DND-41 (cell line): ENCODE data around the gene INTS6L.

ENCODE experiments used
- ATAC-seq: fragments of 200-7000 bp; cut with Tn5 transposase; 3 replicates; pipeline ENCODE4 v1.9.1; 2021; ENCODE audit warnings: low read depth; ENCODE audit not compliant: insufficient read depth
- DNase-seq: peaks from one replicate; pipeline ENCODE4 v3.0.0-alpha.2; 2020
- H2AFZ ChIP-seq: 2 replicates; pipeline ENCODE4 v1.6.0; 2012; ENCODE audit warnings: low read depth, low read length
- H3K27ac ChIP-seq: 2 replicates; pipeline ENCODE4 v1.5.1; 2012; ENCODE audit warnings: low read length, inconsistent platforms
- H3K27me3 ChIP-seq: fragments of 200-600 bp; sonication (generic); 2 replicates; pipeline ENCODE4 v1.6.0; 2012; ENCODE audit warnings: low read length, mild to moderate bottlenecking, inconsistent platforms; ENCODE audit not compliant: insufficient read depth, poor library complexity
- H3K36me3 ChIP-seq: 2 replicates; pipeline ENCODE4 v1.5.1; 2012; ENCODE audit warnings: low read length, inconsistent platforms; ENCODE audit not compliant: insufficient read depth
- H3K4me1 ChIP-seq: 2 replicates; pipeline ENCODE4 v1.5.1; 2012; ENCODE audit warnings: mild to moderate bottlenecking, low read length; ENCODE audit not compliant: insufficient read depth
- H3K4me2 ChIP-seq: 2 replicates; pipeline ENCODE4 v1.6.0; 2012; ENCODE audit warnings: mild to moderate bottlenecking, moderate library complexity, low read length, inconsistent platforms; ENCODE audit not compliant: insufficient read depth
- H3K4me3 ChIP-seq, 2 experiments: fragments of 200-600 bp in 1 of 2; shearing (Covaris generic) in 1 of 2; 2 replicates each; pipeline ENCODE4 v1.5.1; 2012 to 2016; ENCODE audit warnings: inconsistent platforms in 2 of 2, low read length in 2 of 2, mild to moderate bottlenecking in 2 of 2, low read depth in 1 of 2, moderate library complexity in 1 of 2
- H3K79me2 ChIP-seq: 2 replicates; pipeline ENCODE4 v1.6.0; 2012; ENCODE audit warnings: low read length, inconsistent platforms; ENCODE audit not compliant: insufficient read depth
- H3K9ac ChIP-seq: 2 replicates; pipeline ENCODE4 v1.6.0; 2012; ENCODE audit warnings: low read depth, mild to moderate bottlenecking, inconsistent platforms, low read length, moderate library complexity
- H3K9me3 ChIP-seq: 2 replicates; pipeline ENCODE4 v1.5.1; 2012; ENCODE audit warnings: low read length, moderate library complexity, mild to moderate bottlenecking, inconsistent platforms; ENCODE audit not compliant: insufficient read depth, severe bottlenecking
- H4K20me1 ChIP-seq: 2 replicates; pipeline ENCODE4 v1.6.0; 2012; ENCODE audit warnings: low read length; ENCODE audit not compliant: insufficient read depth
- EZH2 ChIP-seq: IDR thresholded peaks from 3 replicates; pipeline ENCODE4 v1.6.1; 2012; ENCODE audit warnings: borderline replicate concordance, low read depth, mild to moderate bottlenecking, moderate library complexity, low read length, inconsistent platforms; ENCODE audit not compliant: severe bottlenecking
- TF ChIP-seq, protein P1 (sequence below): IDR thresholded peaks from 2 replicates; pipeline ENCODE4 v1.5.1; 2012; ENCODE audit warnings: borderline replicate concordance, low read length, moderate library complexity, mild to moderate bottlenecking; ENCODE audit not compliant: poor library complexity, severe bottlenecking; ENCODE audit errors: extremely low read depth

Gene INTS6L

DNA sequence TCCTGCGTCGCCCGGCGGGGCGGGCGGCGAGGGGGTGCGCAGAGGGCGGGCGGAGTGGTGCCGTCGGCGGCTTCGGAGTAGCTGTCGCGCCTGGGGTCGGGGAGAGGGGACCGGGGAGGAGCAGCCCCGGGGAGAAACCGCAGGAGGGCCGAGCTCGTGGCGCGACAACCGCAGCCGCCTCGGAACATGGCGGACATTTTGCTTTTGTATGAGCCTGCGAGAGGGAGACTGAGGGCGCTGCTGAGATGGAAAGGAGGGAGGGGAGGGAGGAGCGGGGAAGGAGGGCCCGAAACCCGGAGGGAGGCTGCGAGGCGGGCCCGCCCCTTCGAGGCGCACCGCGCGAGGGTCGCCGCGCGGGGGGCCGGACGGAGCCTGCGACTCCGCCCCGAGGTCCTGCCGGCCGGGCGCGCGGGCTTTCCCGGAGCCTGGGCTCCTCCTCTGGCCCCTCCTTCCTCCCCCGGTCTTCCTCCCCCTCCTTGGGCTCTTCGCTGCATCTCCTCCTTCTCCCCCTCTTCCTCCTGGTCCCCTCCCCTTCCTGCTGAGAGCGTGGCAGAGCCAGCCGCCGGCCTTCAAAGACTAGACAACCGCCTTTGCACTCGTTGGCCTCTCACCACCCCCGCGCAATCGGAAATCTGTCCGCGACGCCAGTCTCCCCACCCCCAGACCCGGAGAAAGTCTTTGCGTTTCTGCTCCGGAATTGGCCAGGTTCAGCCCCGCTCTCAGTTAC lies 1.1 kb downstream of the INTS6L start:
- Histone ChIP-seq H3K27ac (peak overlapping the region; percentile 92), H3K27me3 (no peaks in the 10 kb centered on the region), H3K4me3 (peak overlapping the region; percentile 63 to 73), H3K9me3 (no peaks in the 10 kb centered on the region), H3K9ac (peak overlapping the region; percentile 74), H2AFZ (peak overlapping the region; percentile 90), H3K4me1 (peaks cover 21% of the 10 kb centered on the region), H3K4me2 (peak overlapping the region; percentile 83), H3K36me3 (no peaks in the 10 kb centered on the region), H3K79me2 (0 out of 2 replicates have a peak, but pooled peaks cover 4% of the 10 kb centered on the region), H4K20me1 (no peaks in the 10 kb centered on the region)
- peak; percentile 90 for DNase-seq
- ATAC-seq: peak; percentile 64
- TF ChIP-seq, protein P1, sequence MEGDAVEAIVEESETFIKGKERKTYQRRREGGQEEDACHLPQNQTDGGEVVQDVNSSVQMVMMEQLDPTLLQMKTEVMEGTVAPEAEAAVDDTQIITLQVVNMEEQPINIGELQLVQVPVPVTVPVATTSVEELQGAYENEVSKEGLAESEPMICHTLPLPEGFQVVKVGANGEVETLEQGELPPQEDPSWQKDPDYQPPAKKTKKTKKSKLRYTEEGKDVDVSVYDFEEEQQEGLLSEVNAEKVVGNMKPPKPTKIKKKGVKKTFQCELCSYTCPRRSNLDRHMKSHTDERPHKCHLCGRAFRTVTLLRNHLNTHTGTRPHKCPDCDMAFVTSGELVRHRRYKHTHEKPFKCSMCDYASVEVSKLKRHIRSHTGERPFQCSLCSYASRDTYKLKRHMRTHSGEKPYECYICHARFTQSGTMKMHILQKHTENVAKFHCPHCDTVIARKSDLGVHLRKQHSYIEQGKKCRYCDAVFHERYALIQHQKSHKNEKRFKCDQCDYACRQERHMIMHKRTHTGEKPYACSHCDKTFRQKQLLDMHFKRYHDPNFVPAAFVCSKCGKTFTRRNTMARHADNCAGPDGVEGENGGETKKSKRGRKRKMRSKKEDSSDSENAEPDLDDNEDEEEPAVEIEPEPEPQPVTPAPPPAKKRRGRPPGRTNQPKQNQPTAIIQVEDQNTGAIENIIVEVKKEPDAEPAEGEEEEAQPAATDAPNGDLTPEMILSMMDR: peak; percentile 9
- no peak for TF ChIP-seq EZH2

DNA sequence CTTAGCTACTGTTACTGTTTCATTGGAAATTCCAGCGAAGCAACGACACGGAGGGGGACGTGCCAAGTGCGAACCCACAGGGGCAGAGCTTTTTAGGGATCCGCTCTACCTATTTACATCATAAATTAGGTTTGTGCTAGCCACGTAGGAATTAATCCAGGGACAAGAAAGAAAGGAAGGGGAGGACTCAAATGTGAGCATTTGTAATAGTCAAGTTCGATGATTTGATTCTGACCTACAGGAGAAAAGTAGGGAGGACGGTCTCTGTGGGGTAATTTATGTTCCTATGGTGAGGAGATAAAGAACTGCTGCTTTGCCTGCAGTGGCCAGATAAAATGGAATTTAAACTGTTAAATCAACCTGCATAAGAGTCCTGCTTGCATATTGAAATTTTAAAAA lies 1.7 kb downstream of the INTS6L start:
- TF ChIP-seq, protein P1: no peak
- TF ChIP-seq EZH2: no peak
- peak overlapping the region; percentile 83 for H3K4me2 ChIP-seq
- peak overlapping the region; percentile 92 for H3K27ac ChIP-seq

DNA sequence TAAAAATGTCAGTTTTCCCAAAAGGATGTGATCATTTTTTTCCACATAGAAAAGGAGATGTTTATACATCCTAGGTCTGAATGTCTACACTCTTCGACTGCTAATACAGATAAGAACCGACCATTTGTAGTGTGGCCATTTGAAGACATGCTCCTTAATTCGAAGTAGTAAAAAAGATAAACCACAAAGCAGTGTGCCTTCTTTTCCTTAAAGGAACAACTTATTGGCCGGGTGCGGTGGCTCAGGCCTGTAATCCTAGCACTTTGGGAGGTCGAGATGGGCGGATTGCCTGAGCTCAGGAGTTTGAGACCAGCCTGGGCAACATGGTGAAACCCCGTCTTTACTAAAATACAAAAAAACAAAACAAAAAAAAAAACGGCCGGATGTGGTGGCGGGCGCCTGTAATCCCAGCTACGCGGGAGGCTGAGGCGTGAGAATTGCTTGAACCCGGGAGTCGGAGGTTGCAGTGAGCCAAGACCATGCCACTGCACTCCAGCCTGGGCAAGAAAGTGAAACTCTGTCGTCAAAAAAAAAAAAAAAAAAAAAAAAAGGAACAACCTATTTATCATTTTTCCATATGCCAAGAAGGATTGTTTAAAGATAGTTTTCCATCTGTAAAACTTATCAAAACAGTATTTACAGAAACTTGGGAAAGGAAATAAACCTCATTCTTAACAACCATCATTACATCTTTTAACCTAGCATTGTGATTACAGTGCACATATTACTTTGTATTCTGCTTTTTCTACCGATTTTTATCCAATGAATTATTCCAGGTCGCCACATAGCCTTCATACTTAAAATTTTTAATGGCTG lies 2.6 kb downstream of the INTS6L start:
- DNase-seq (no peak), ATAC-seq (no peak)
- H3K9ac ChIP-seq: peak overlapping the region; percentile 73
- H3K9me3 ChIP-seq: no peaks in the 10 kb centered on the region
- peak overlapping the region; percentile 83 for H3K4me2 ChIP-seq
- H3K27ac ChIP-seq: 0 out of 2 replicates have a peak overlapping the region, but pooled peaks have one; percentile 16
- H2AFZ ChIP-seq: 0 out of 2 replicates have a peak overlapping the region, but pooled peaks have one; percentile 90
- no peaks in the 10 kb centered on the region for H3K36me3 ChIP-seq
- H3K4me1 ChIP-seq: peaks cover 21% of the 10 kb centered on the region
- TF ChIP-seq, protein P1: no peak
- no peak for TF ChIP-seq EZH2
- no peaks in the 10 kb centered on the region for H3K27me3 ChIP-seq
- H3K79me2 ChIP-seq: 0 out of 2 replicates have a peak, but pooled peaks cover 5% of the 10 kb centered on the region
- no peak overlapping the region for H3K4me3 ChIP-seq
- no peaks in the 10 kb centered on the region for H4K20me1 ChIP-seq

More for the DNA sequence above, 1.7 kb downstream of the INTS6L start:
- no peaks in the 10 kb centered on the region for H3K27me3 ChIP-seq
- peak overlapping the region; percentile 90 for H2AFZ ChIP-seq
- peaks cover 21% of the 10 kb centered on the region for H3K4me1 ChIP-seq
- H3K9me3 ChIP-seq: no peaks in the 10 kb centered on the region
- peak overlapping the region; percentile 41 to 68 for H3K4me3 ChIP-seq
- H4K20me1 ChIP-seq: no peaks in the 10 kb centered on the region
- no peaks in the 10 kb centered on the region for H3K36me3 ChIP-seq
- DNase-seq (no peak), ATAC-seq (no peak)
- peak overlapping the region; percentile 73 for H3K9ac ChIP-seq
- H3K79me2 ChIP-seq: 0 out of 2 replicates have a peak, but pooled peaks cover 4% of the 10 kb centered on the region
